H9 (cell line): ENCODE data around the gene RPL36. TPM values are rescaled to one million over a fixed set of nuclear protein-coding genes. Genes with fewer than 3 reads are reported as not detected.

Experiments used
- DNase-seq: peaks from one replicate; pipeline ENCODE4 v3.0.0-alpha.2; 2017
- H2AFZ ChIP-seq: one replicate; pipeline ENCODE4 v1.6.1; 2013; ENCODE audit warnings: mild to moderate bottlenecking, low read length, control low read depth, moderate library complexity
- H2AK5ac ChIP-seq: 2 replicates; pipeline ENCODE4 v1.6.1; 2013; ENCODE audit warnings: low read length, control low read depth, mixed read lengths; ENCODE audit not compliant: insufficient read length
- H2BK120ac ChIP-seq: one replicate; pipeline ENCODE4 v1.6.1; 2013; ENCODE audit warnings: low read depth, mild to moderate bottlenecking, low read length, control low read depth, inconsistent platforms; ENCODE audit not compliant: poor library complexity, severe bottlenecking
- H2BK12ac ChIP-seq: 2 replicates; pipeline ENCODE4 v1.6.1; 2013; ENCODE audit warnings: low read length, control low read depth, mixed read lengths, low read depth; ENCODE audit not compliant: insufficient read length
- H2BK15ac ChIP-seq: 2 replicates; pipeline ENCODE4 v1.6.1; 2013; ENCODE audit warnings: low read depth, low read length, control low read depth
- H2BK20ac ChIP-seq: one replicate; pipeline ENCODE4 v1.6.1; 2013; ENCODE audit warnings: low read depth, mild to moderate bottlenecking, low read length, control low read depth, inconsistent platforms; ENCODE audit not compliant: poor library complexity, severe bottlenecking
- H2BK5ac ChIP-seq: 2 replicates; pipeline ENCODE4 v1.6.1; 2013; ENCODE audit warnings: low read length, control low read depth, mixed read lengths; ENCODE audit not compliant: insufficient read length
- H3K14ac ChIP-seq: 2 replicates; pipeline ENCODE4 v1.6.1; 2013; ENCODE audit warnings: low read length, control low read depth; ENCODE audit not compliant: insufficient read depth
- H3K18ac ChIP-seq: 2 replicates; pipeline ENCODE4 v1.6.1; 2013; ENCODE audit warnings: low read depth, mild to moderate bottlenecking, mixed read lengths, low read length, control low read depth; ENCODE audit not compliant: insufficient read length
- H3K23ac ChIP-seq: 2 replicates; pipeline ENCODE4 v1.6.1; 2013; ENCODE audit warnings: low read length, control low read depth, mixed read lengths, low read depth; ENCODE audit not compliant: insufficient read length
- H3K23me2 ChIP-seq: 2 replicates; pipeline ENCODE4 v1.6.1; 2013; ENCODE audit warnings: low read depth, mild to moderate bottlenecking, mixed read lengths, low read length, control low read depth; ENCODE audit not compliant: insufficient read length, poor library complexity, severe bottlenecking
- H3K27ac ChIP-seq: 2 replicates; pipeline ENCODE4 v1.5.1; 2013; ENCODE audit warnings: low read length, control low read depth, mixed read lengths, low read depth; ENCODE audit not compliant: insufficient read length
- H3K27me3 ChIP-seq: 2 replicates; pipeline ENCODE4 v1.6.1; 2013; ENCODE audit warnings: low read length, control low read depth, inconsistent platforms; ENCODE audit not compliant: insufficient read depth
- H3K4ac ChIP-seq: 2 replicates; pipeline ENCODE4 v1.6.1; 2013; ENCODE audit warnings: low read depth, mild to moderate bottlenecking, control low read depth, inconsistent platforms, low read length, moderate library complexity
- H3K4me1 ChIP-seq: 2 replicates; pipeline ENCODE4 v1.6.1; 2013; ENCODE audit warnings: low read length, control low read depth, inconsistent platforms; ENCODE audit not compliant: insufficient read depth
- H3K4me2 ChIP-seq: 2 replicates; pipeline ENCODE4 v1.6.1; 2013; ENCODE audit warnings: low read length, control low read depth, mixed read lengths; ENCODE audit not compliant: insufficient read length, insufficient read depth
- H3K56ac ChIP-seq: 2 replicates; pipeline ENCODE4 v1.6.1; 2013; ENCODE audit warnings: low read depth, mild to moderate bottlenecking, mixed read lengths, low read length, control low read depth; ENCODE audit not compliant: insufficient read length
- H3K79me1 ChIP-seq: 2 replicates; pipeline ENCODE4 v1.6.1; 2013; ENCODE audit warnings: low read depth, mild to moderate bottlenecking, moderate library complexity, low read length, control low read depth, inconsistent platforms; ENCODE audit not compliant: insufficient read depth, poor library complexity, severe bottlenecking
- H3K79me2 ChIP-seq: 2 replicates; pipeline ENCODE4 v1.6.1; 2013; ENCODE audit warnings: low read length, control low read depth, inconsistent platforms; ENCODE audit not compliant: insufficient read depth
- H3K9ac ChIP-seq: 2 replicates; pipeline ENCODE4 v1.6.1; 2013; ENCODE audit warnings: low read length, control low read depth, mixed read lengths; ENCODE audit not compliant: insufficient read length; ENCODE audit errors: extremely low read depth
- H3K9me3 ChIP-seq: one replicate; pipeline ENCODE4 v1.6.1; 2013; ENCODE audit warnings: low read depth, low read length, inconsistent platforms; ENCODE audit not compliant: control insufficient read depth
- H3T11ph ChIP-seq: one replicate; pipeline ENCODE4 v1.6.1; 2013; ENCODE audit warnings: mild to moderate bottlenecking, low read length, control low read depth, inconsistent platforms
- H4K20me1 ChIP-seq: one replicate; pipeline ENCODE4 v1.6.1; 2013; ENCODE audit not compliant: control insufficient read depth, insufficient read length, insufficient read depth
- H4K5ac ChIP-seq: 2 replicates; pipeline ENCODE4 v1.6.1; 2013; ENCODE audit warnings: low read depth, mild to moderate bottlenecking, mixed read lengths, low read length, control low read depth; ENCODE audit not compliant: insufficient read length
- H4K8ac ChIP-seq: replicated peaks from 2 replicates; pipeline ENCODE4 v1.6.1; 2013; ENCODE audit warnings: low read length, control low read depth, mixed read lengths, low read depth; ENCODE audit not compliant: insufficient read length
- H4K91ac ChIP-seq: 2 replicates; pipeline ENCODE4 v1.6.1; 2013; ENCODE audit warnings: low read depth, mild to moderate bottlenecking, moderate library complexity, mixed read lengths, low read length, control low read depth; ENCODE audit not compliant: insufficient read length
- H3K27ac Mint-ChIP-seq, 3 experiments: 2 replicates in 2 of 3; 3 replicates in 1 of 3; pipeline ENCODE4 v1.8.0; 2020 to 2021; ENCODE audit warnings: mixed read lengths in 3 of 3, mild to moderate bottlenecking in 1 of 3, moderate library complexity in 1 of 3
- H3K27me3 Mint-ChIP-seq: 2 replicates; pipeline ENCODE4 v1.8.0; 2021; ENCODE audit warnings: low read depth, mild to moderate bottlenecking, moderate library complexity, mixed read lengths
- H3K36me3 Mint-ChIP-seq, 3 experiments: 2 replicates in 2 of 3; 3 replicates in 1 of 3; pipeline ENCODE4 v1.8.0; 2020 to 2021; ENCODE audit warnings: low read depth in 3 of 3, mixed read lengths in 3 of 3; ENCODE audit not compliant: insufficient read depth in 1 of 3
- H3K4me1 Mint-ChIP-seq, 2 experiments: 2 replicates each; pipeline ENCODE4 v1.8.0; 2020; ENCODE audit warnings: mixed read lengths in 2 of 2
- H3K4me3 Mint-ChIP-seq, 2 experiments: 2 replicates in 1 of 2; 3 replicates in 1 of 2; pipeline ENCODE4 v1.8.0; 2020 to 2021; ENCODE audit warnings: mild to moderate bottlenecking in 2 of 2, mixed read lengths in 2 of 2, moderate library complexity in 1 of 2
- H3K9me3 Mint-ChIP-seq, 2 experiments: 2 replicates in 1 of 2; 3 replicates in 1 of 2; pipeline ENCODE4 v1.8.0; 2020; ENCODE audit warnings: mild to moderate bottlenecking in 2 of 2, mixed read lengths in 2 of 2, moderate library complexity in 1 of 2
- CTCF ChIP-seq: fragments of 200-600 bp; sonication (generic); conservative IDR thresholded peaks from 3 replicates; pipeline ENCODE4 v1.8.0; 2021; ENCODE audit warnings: antibody characterized with exemption, mild to moderate bottlenecking
- WGBS: extraction: QIAGEN DNeasy Blood & Tissue Kit; methylation state at CpG from one replicate; pipeline ENCODE4 v1.1.7; 2013; ENCODE audit warnings: missing lambda C conversion rate, low lambda C conversion rate, mixed read lengths; ENCODE audit not compliant: insufficient read length; ENCODE audit errors: extremely low coverage; 5-methylcytosine and 5-hydroxymethylcytosine counted together
- total RNA-seq: library from RNA; stranded (reverse); gene quantifications from 2 replicates; pipeline ENCODE4 v1.2.1, GENCODE V29; 2021

RPL36 gene
- total RNA-seq, 1 experiment from 2014 or later, result 1,074 TPM

GRCh38 chr19:5679289-5680083, 10.6 kb upstream of the RPL36 start:
- Histone ChIP-seq H2AK5ac (no peak overlapping the region), H3K56ac (no peak overlapping the region), H3T11ph (no peak overlapping the region), H4K8ac (no peak overlapping the region), H3K4ac (no peak overlapping the region), H3K9me3 (no peaks in the 10 kb centered on the region), H3K79me1 (no peaks in the 10 kb centered on the region), H2BK20ac (no peak overlapping the region), H4K91ac (no peak overlapping the region), H3K4me2 (peak overlapping the region; percentile 69), H2BK15ac (no peak overlapping the region), H2BK5ac (no peak overlapping the region), H3K9ac (peak overlapping the region; percentile 50), H2AFZ (no peak overlapping the region), H3K27me3 (no peaks in the 10 kb centered on the region), H2BK12ac (no peak overlapping the region), H4K20me1 (no peaks in the 10 kb centered on the region), H3K27ac (no peak overlapping the region), H2BK120ac (no peak overlapping the region), H3K18ac (no peak overlapping the region), H3K23ac (no peak overlapping the region), H3K14ac (no peak overlapping the region; the same call in 1 of the 2 replicates), H3K79me2 (no peaks in the 10 kb centered on the region), H4K5ac (no peak overlapping the region), H3K23me2 (peaks cover 14% of the 10 kb centered on the region), H3K4me1 (no peaks in the 10 kb centered on the region; the same call in 1 of the 2 replicates)
- H3K9me3 Mint-ChIP-seq, result peaks cover 0 to 2% of the 10 kb centered on the region in 2 experiments; a peak in 2 of 5 replicates
- H3K4me1 Mint-ChIP-seq, result peaks cover 22 to 30% of the 10 kb centered on the region in 2 experiments
- DNase-seq, result peak; percentile 38
- H3K36me3 Mint-ChIP-seq, result peaks cover 0 to 3% (median 0%) of the 10 kb centered on the region in 3 experiments; a peak in 1 of 7 replicates
- TF ChIP-seq CTCF, result no peak
- H3K27me3 Mint-ChIP-seq, result peaks cover 9% of the 10 kb centered on the region
- H3K4me3 Mint-ChIP-seq, result peak overlapping the region; percentile 92 to 98
- H3K27ac Mint-ChIP-seq, result peak overlapping the region in 2 of 3 experiments; percentile 93 to 94; a peak in 5 of 7 replicates
- no CpG with 5 or more reads among the region's 26 CpGs for WGBS
